Kidney epithelial cell (primary cell): ENCODE data around the gene TNS4. TPM values are rescaled to one million over a fixed set of nuclear protein-coding genes. Genes with fewer than 3 reads are reported as not detected.

Experiments
- DNase-seq: peaks from one replicate; pipeline ENCODE4 v3.0.0-alpha.2; 2010; ENCODE audit warnings: low read depth
- H3K27me3 ChIP-seq: 2 replicates; pipeline ENCODE4 v1.6.0; 2011; ENCODE audit warnings: low read length; ENCODE audit not compliant: control insufficient read depth, insufficient read depth
- H3K36me3 ChIP-seq: 2 replicates; pipeline ENCODE4 v1.5.1; 2011; ENCODE audit warnings: low read length; ENCODE audit not compliant: control insufficient read depth, insufficient read depth
- H3K4me3 ChIP-seq: 2 replicates; pipeline ENCODE4 v1.5.1; 2011; ENCODE audit warnings: low read depth, mild to moderate bottlenecking, control low read depth, low read length
- total RNA-seq: library from RNA; depleted of rRNA; stranded (reverse); fragments of >200 nt; gene quantifications from 2 replicates; pipeline ENCODE4 v1.2.3, GENCODE V29; 2015
- TF ChIP-seq, protein P1 (sequence below): IDR thresholded peaks from 2 replicates; pipeline ENCODE4 v1.5.1; 2011; ENCODE audit warnings: mild to moderate bottlenecking, moderate library complexity, low read length, control low read depth, inconsistent platforms; ENCODE audit not compliant: insufficient read depth, poor library complexity, severe bottlenecking

The TNS4 gene
- total RNA-seq, 1 donor from 2014 or later, result not detected

DNA sequence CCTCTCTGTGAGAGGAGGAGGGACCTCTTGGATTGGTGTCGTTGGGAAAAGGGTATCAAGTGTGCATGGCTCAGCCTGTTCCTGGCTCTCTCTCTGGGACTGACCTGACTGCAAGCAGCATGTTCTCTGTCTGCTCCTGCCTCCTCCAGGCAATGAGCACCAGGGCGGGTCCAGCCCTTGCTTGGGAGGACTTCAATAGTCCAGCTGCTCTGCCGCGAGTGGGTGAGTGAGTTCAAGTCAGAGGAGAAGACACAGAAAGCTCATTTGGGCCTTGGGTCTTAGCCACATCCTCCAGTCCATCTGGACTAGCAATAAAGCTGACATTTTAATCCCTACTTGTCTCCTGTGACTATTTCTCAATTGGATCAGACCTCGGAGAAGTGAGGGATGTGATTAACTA lies 25.2 kb upstream of the TNS4 start:
- TF ChIP-seq, protein P1, sequence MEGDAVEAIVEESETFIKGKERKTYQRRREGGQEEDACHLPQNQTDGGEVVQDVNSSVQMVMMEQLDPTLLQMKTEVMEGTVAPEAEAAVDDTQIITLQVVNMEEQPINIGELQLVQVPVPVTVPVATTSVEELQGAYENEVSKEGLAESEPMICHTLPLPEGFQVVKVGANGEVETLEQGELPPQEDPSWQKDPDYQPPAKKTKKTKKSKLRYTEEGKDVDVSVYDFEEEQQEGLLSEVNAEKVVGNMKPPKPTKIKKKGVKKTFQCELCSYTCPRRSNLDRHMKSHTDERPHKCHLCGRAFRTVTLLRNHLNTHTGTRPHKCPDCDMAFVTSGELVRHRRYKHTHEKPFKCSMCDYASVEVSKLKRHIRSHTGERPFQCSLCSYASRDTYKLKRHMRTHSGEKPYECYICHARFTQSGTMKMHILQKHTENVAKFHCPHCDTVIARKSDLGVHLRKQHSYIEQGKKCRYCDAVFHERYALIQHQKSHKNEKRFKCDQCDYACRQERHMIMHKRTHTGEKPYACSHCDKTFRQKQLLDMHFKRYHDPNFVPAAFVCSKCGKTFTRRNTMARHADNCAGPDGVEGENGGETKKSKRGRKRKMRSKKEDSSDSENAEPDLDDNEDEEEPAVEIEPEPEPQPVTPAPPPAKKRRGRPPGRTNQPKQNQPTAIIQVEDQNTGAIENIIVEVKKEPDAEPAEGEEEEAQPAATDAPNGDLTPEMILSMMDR, result no peak
- Histone ChIP-seq H3K4me3 (no peak overlapping the region), H3K27me3 (no peaks in the 10 kb centered on the region), H3K36me3 (no peaks in the 10 kb centered on the region)
- DNase-seq, result no peak

DNA sequence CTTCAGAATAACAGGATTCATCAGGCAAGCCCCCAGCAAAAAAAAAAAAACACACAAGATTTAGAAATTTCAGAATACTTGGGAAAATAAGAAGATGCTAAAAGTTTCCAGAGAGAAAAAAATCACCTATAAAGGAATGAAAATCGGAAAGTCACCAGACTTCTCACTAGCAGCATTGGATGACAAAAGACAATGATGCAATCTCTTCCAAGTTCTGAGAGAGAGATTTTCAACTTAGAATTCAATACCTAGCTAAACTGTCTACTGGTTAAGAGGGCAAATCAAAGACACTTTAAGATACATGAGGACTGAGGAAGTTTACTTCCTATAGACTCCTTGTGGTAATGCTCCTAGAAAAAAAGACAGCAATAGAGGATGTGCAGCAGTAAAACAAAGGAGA lies 23.9 kb upstream of the TNS4 start:
- TF ChIP-seq, protein P1, result no peak
- Histone ChIP-seq H3K36me3 (no peaks in the 10 kb centered on the region), H3K27me3 (no peaks in the 10 kb centered on the region), H3K4me3 (no peak overlapping the region)
- no peak for DNase-seq

GRCh38 chr17:40524243-40524965 lies 23.0 kb upstream of the TNS4 start:
- H3K27me3 ChIP-seq, result no peaks in the 10 kb centered on the region
- DNase-seq, result no peak
- no peak overlapping the region for H3K4me3 ChIP-seq
- no peaks in the 10 kb centered on the region for H3K36me3 ChIP-seq
- TF ChIP-seq, protein P1, result no peak

DNA sequence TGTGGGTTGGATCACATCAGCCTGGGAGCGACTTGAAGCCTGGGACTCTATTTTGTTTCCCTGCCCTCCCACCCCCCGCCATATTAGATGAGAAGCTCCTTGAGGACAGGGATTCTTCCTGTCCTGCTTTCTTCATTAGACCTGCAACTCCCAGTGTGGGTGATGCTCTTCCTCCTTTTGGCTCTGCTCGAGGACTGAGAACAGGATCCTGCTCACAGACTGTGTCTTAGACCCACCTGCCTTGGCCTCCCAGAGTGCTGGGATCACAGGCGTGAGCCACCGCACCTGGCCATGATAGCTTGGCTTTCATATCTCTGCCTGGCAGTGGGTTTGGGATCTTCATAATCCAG lies 21.5 kb upstream of the TNS4 start:
- TF ChIP-seq, protein P1, result no peak
- no peaks in the 10 kb centered on the region for H3K36me3 ChIP-seq
- DNase-seq, result no peak

GRCh38 chr17:40522250-40522960 lies 21.0 kb upstream of the TNS4 start:
- DNase-seq, result no peak
- TF ChIP-seq, protein P1, result no peak
- no peak overlapping the region for H3K4me3 ChIP-seq

More for the DNA sequence above, 21.5 kb upstream of the TNS4 start:
- Histone ChIP-seq H3K4me3 (no peak overlapping the region), H3K27me3 (no peaks in the 10 kb centered on the region)

More at GRCh38 chr17:40522250-40522960, 21.0 kb upstream of the TNS4 start:
- Histone ChIP-seq H3K27me3 (no peaks in the 10 kb centered on the region), H3K36me3 (no peaks in the 10 kb centered on the region)
